GM18951 (cell line): Measurements from ENCODE around the gene THRB.

ENCODE experiments used
- POLR2A ChIP-seq: IDR thresholded peaks from 4 replicates; pipeline ENCODE4 v1.6.1; 2011; ENCODE audit warnings: mild to moderate bottlenecking; ENCODE audit not compliant: insufficient read length, insufficient read depth; ENCODE audit errors: extremely low read depth
- in situ Hi-C: fragments of 300-500 bp; cut with MboI; formaldehyde crosslinking; loops from one replicate; pipeline ENCODE4 v1.12.0; 2022; ENCODE audit warnings: low sequenced_read_pairs, mixed read lengths, inconsistent platforms; ENCODE audit not compliant: unreplicated experiment

Gene THRB

GRCh38 chr3:24199775-24200247, 294.8 kb downstream of the THRB start:
- in situ Hi-C loops = no loop called here

GRCh38 chr3:24199300-24199699, 295.4 kb downstream of the THRB start:
- in situ Hi-C loops = no loop called here
- no peak for TF ChIP-seq POLR2A

More at GRCh38 chr3:24199775-24200247, 294.8 kb downstream of the THRB start:
- TF ChIP-seq POLR2A = no peak

GRCh38 chr3:24198728-24199127, 295.9 kb downstream of the THRB start:
- in situ Hi-C loops = no loop called here
- TF ChIP-seq POLR2A = no peak

- in situ Hi-C loops = no loop called here
- TF ChIP-seq POLR2A = no peak
Observed at GRCh38 chr3:24197809-24198208, 296.8 kb downstream of the THRB start.

GRCh38 chr3:24196526-24196925, 298.1 kb downstream of the THRB start:
- in situ Hi-C loops = no loop called here
- TF ChIP-seq POLR2A = no peak

- TF ChIP-seq POLR2A = no peak
- in situ Hi-C loops = no loop called here
Observed at GRCh38 chr3:24195504-24196230, 299.0 kb downstream of the THRB start.

- in situ Hi-C loops = no loop called here
- TF ChIP-seq POLR2A = no peak
Observed at GRCh38 chr3:24192469-24193056, 302.1 kb downstream of the THRB start.

GRCh38 chr3:24191801-24192403, 302.7 kb downstream of the THRB start:
- TF ChIP-seq POLR2A = no peak
- in situ Hi-C loops = no loop called here

- in situ Hi-C loops = no loop called here
- no peak for TF ChIP-seq POLR2A
Observed at GRCh38 chr3:24190256-24190655, 304.4 kb downstream of the THRB start.

GRCh38 chr3:24185738-24186384, 308.8 kb downstream of the THRB start:
- no peak for TF ChIP-seq POLR2A
- in situ Hi-C loops = no loop called here

GRCh38 chr3:24184528-24185176, 310.0 kb downstream of the THRB start:
- TF ChIP-seq POLR2A = no peak

GRCh38 chr3:24182756-24183155, 311.9 kb downstream of the THRB start:
- no peak for TF ChIP-seq POLR2A
- in situ Hi-C loops = no loop called here

More at GRCh38 chr3:24184528-24185176, 310.0 kb downstream of the THRB start:
- in situ Hi-C loops = no loop called here

- in situ Hi-C loops = no loop called here
- TF ChIP-seq POLR2A = no peak
Observed at GRCh38 chr3:24181256-24181655, 313.4 kb downstream of the THRB start.
